CD4-positive, alpha-beta T cell treated with Interleukin-6 at 100 ng/mL for 8 hours (primary cell): Measurements from ENCODE around the gene MIB1.

ENCODE experiments used
- DNase-seq: peaks from one replicate; pipeline ENCODE4 v3.0.0-alpha.2; 2020; ENCODE audit warnings: mixed read lengths, low spot score

Gene MIB1

DNA sequence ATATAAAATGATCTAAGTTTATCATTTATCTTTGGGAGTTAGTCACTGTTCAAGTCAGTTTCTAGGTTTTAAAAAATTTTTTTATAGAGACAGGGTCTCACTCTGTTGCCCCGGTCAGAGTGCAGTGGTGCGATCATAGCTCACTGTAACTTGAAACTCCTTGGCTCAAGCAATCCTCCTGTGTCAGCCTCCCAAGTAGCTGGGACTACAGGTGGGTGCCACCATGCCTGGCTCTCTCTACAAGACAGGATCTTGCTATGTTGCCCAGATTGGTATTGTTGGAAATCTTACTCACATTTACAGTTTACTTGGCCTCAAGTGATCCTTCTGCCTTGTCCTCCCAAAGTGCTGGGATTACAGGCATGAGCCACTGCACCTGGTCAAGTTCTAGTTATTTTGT is 74.5 kb downstream of the MIB1 start:
- no peak for DNase-seq

DNA sequence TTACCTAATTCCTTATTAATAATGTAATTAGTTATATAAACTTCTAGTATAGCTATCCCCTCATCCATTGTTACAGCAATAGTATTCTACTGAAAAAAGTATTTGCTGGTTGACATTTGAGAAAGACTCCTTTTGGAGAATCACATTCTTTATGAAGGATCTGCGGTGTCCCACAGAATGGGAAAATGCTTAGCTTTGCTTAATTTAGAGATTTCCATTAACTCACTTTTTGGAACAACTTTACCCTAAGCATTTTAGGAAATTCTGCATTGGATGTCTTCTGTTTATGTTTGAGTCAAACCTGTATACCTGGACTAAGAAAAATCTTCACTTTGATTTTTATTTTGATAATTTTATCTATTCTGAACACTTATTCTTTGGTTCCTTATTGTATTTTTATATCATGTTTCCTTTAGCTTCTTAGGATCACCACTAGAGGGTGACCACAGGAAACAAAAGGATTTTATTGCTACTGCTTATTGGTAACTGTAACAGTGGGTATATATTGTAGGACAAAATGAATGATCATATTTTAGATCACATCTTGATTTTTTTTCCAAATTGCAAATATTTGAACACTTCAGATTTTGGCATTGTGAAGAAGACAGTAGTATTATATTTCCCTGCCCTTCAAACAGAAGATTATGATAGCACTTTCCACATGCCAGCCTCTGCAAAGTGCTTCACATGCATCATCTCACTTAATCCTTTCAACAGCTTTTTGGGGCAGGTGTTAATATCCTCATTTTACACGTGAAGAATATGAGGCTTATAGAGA is 79.6 kb downstream of the MIB1 start:
- no peak for DNase-seq

DNA sequence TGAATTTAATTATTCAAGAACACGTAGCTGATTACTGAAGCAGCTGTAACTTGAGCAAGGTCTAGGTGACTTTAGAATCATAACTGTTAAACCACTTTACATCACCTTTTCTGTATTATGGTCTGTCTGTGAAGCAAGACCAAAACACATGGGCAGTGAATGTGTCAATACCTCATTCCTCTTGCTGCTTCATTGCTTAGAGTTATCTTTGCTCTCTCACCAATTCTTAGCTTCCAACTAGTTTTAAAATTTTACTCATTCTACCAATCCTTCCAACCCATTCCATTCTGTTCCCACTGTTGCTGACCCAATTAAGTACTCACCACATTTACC is 80.2 kb downstream of the MIB1 start:
- DNase-seq, result no peak

DNA sequence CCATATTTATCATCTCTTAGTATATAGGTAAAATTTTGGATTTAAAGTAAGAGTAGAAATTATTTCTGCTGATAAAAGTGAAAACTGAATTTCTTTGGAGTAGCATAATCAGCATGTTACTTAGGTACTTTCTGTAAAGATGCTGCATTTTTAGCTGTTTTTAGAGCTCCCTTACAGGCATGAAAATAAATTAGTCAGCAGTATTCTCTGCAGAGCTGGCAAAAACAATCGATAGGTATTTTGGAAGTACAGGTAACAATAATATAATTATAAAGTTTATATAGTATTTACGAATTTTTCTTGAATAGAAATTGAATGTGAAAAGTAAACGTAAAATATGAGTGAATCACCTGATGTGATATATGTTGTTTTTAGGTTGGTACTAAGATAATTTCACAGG is 83.3 kb downstream of the MIB1 start:
- no peak for DNase-seq

GRCh38 chr18:21826196-21826595 is 85.6 kb downstream of the MIB1 start:
- DNase-seq, result no peak

DNA sequence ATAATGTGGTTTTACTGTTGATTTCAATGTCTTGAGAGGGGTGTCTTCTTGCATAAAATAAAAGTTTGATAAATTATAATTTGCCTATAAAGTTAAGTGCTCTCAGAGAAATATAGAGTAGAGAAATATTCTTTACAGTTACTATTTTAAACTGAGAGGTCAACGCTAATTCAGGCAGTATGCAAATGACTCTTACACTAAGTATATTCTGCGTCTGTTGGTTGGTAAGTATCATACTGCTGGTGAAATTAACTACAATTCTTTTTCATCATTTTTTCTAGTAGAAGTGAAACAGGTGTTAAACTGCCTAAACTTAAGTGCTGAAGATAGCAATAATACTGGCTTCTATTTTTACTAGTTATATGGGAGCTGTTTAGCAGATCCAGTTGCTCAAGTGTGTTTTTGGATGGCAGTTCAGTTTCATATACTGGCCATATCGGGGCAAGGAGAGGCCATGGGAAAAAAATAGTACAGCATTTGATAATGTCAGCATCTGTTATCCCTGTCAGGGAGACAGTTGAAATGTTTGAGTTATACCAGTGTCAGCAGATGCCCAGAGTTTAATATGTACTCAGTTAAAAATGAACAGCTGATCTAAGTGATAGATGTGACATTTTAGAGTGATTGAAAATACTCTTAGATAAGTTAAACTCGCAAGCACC is 86.2 kb downstream of the MIB1 start:
- no peak for DNase-seq

- no peak for DNase-seq
Observed at GRCh38 chr18:21830532-21830931, 89.9 kb downstream of the MIB1 start.

DNA sequence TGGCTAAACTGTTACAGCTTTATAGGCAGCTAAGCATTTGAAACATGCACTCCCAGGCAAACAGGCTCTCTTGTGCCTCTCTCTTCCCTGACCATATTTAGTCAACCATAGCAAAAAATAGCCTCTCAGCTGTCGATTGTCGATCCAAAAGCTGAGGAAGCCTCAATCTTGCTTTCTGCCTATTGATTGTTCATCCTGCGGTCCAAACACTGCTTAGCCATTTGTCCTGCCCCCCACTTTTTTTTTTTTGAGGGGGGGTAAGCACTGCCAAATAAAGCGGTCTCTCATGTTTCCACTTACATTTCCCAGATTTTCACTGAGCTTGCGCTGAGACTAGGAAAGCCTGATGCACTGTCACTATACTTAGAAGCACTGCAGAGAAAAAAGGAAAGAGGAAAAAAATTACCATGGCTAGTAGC is 90.8 kb downstream of the MIB1 start:
- DNase-seq, result no peak

DNA sequence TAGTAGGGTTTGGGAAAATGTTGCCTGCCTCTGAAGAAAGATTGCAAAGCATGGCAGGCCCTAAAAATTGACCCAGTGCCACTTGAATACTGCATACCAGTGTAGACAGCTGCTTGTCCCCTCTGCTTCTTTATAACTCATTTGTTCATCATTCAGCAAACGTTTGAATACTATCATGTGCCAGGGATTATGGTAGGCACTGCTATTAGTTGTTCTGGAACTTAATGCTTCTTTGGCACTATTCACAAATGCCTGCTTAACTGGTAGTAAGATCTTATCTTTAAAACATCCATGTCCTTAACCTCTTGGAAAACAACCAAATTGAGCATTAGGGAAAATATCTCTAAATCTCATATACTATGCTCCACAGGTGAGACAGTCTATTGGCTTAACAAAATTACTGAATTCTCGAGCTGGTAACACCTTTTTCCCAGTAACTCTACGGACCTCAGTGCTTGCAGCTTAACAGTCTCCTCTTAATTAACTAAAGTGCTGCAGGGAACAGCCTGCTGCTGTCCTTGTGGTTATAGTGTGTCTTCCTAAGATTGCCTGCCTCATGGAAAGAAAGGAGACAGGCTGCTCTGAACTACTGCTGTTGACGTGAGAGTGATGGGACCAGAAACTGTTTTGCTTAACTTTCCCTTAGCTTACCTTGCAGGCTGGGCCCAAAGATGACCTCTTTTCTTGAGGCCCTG is 93.2 kb downstream of the MIB1 start:
- DNase-seq, result no peak

GRCh38 chr18:21834299-21834660 is 93.7 kb downstream of the MIB1 start:
- no peak for DNase-seq

DNA sequence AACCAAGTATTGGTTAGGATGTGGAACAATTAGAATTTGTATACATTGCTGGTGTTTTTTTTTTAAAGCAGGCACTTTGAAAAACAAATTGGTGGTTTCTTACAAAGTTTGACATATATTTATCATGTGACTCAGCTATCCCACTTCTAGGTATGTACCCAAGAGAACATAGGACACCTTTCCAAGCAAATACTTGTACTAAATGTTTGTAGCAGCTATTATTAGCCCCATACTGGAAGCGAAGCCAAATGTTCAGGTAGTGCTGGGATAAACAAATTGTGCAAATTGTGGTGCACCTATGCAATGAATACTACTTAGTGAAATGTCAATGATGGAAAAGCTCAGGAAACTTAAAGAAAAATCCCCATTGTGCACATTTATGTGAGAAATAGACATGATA is 101.0 kb downstream of the MIB1 start:
- DNase-seq, result no peak

- DNase-seq, result no peak
Observed at GRCh38 chr18:21843341-21843740, 102.7 kb downstream of the MIB1 start.

- DNase-seq, result no peak
Observed at GRCh38 chr18:21851327-21851961, 110.9 kb downstream of the MIB1 start.

- no peak for DNase-seq
Observed at GRCh38 chr18:21853016-21853415, 112.4 kb downstream of the MIB1 start.

DNA sequence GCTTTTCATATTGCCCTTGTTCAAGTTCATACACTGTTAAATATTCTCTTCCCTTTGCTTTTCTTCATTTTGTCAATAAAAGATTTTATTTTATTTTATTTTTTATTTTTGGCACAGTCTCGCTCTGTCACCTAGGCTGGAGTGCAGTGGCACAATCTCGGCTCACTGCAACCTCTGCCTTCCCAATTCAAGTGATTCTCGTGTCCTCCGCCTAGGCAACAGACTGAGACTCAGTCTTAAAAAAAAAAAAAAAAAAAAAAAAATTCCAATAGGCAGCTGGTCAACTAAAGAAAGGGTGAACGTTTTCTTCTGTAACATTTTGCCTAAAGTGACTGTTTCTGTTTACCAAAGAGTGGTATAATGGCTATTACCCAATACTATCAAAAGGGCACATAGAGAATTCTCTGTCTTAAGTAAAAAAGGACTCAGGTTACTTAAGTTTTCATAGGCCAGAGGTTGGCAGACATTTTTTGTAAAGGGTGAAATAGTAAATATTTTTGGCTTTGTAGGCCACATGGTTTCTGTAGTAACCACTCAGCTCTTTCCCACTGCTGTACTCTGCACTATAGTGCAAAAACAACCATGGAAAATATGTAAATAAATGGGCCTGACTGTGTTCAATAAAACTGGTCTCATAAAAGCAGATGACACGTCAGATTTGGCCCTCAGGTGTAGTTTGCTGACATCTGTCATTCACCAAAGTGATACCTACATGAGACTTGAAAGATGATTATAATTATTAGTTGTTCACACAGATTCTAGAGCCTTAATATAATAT is 113.4 kb downstream of the MIB1 start:
- no peak for DNase-seq

DNA sequence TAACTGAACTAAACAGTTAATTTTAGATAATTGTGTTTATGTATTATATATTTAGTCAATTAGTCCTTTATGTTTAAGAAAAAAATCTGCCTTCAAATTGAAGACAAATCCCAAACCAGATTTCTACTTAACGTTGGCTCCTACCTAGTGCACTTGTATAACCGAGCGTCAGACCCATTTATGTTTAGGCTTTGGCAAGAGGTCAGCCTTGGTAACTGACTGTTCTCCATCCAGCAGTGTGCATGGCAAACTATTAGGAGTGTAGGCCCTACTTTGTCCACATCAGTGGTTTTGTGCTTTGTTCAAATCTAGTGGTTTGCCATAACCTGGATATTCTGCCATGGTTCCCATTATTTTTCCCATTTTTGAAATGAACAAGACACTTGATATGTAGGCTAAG is 114.8 kb downstream of the MIB1 start:
- DNase-seq, result no peak

GRCh38 chr18:21857871-21858270 is 117.3 kb downstream of the MIB1 start:
- DNase-seq, result no peak

DNA sequence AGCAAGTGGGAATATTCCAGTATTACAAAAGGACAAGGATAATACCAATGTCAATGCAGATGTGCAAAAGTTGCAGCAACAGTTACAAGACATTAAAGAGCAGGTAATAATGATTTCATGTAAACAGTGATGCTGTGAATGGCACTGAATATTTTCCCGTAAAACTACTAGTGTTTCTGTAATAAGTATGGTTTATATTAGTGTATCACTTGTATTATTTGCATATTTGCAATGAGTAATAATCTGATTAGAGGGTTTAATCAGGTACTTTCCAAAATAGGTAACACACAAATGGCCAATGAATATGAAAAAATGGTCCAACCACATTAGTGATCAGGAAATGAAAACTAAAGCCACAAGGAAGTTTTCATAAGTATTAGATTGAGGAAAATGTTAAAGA is 118.0 kb downstream of the MIB1 start:
- no peak for DNase-seq

- no peak for DNase-seq
Observed at GRCh38 chr18:21864386-21864785, 123.8 kb downstream of the MIB1 start.

DNA sequence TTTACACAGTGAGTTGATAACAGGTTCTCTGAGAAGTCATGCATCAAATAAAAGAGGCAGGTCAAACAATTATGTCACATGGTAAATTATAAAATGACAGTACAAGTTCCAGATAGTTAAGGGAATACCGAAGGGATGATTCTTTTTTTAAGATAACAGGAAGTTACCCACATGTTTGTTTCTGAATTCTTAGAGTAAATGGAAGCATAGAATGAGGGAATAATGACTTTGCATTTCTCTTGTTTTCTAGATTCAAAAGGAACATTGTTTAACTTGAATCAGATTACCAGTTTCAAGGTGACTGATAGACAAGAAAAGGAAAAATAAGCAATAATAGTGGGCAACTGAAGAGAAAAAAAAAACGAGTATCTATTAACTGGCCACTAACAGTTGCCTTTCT is 124.5 kb downstream of the MIB1 start:
- DNase-seq, result no peak

- no peak for DNase-seq
Observed at GRCh38 chr18:21868770-21869169, 128.2 kb downstream of the MIB1 start.

DNA sequence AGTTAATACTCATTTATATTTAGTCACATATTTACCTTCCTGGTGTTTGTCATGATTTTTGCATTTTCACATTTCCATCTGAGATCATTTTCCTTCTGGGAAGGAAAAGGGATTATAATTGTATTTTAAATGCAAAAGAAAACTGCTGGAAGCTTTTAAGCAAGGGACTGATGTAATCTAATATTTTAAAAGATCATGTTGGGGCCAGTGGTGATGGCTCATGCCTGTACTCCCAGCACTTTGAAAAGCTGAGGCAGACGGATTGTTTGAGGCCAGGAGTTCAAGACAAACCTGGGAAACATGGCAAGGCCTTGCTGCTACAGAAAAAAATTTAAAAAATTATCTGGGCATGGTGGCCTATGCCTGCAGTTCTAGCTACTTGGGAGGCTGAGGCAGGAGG is 149.0 kb downstream of the MIB1 start:
- DNase-seq, result no peak
